Measurements from ENCODE around the gene DLGAP4. TPM values are rescaled to one million over a fixed set of nuclear protein-coding genes. Genes with fewer than 3 reads are reported as not detected.

DLGAP4 gene
- total and polyA plus RNA-seq, 9 of the 15 experiments (the other 6 are each of a cell fraction or from before 2014, with no cell fraction given), result 0.31 to 34.1 (median 4.5) TPM

GRCh38 chr20:36435592-36436541, 129.7 kb downstream of the DLGAP4 start (continued):
- TF ChIP-seq ZNF232 (CRISPR knock-in tag; IDR thresholded peaks at IDR 0.05) (no peak), E2F3 (CRISPR knock-in tag; IDR thresholded peaks at IDR 0.05) (0 out of 2 replicates have a peak, but pooled peaks have one; percentile 36), MTA2 (IDR thresholded peaks at IDR 0.05; ENCODE audit: low read depth) (no peak), HDGF (IDR thresholded peaks at IDR 0.05) (no peak), SRSF3 (IDR thresholded peaks at IDR 0.05; ENCODE audit: insufficient read depth, low read length) (no peak), ZBTB8A (IDR thresholded peaks at IDR 0.05; ENCODE audit: partially characterized antibody) (no peak), ZNF830 (CRISPR knock-in tag; IDR thresholded peaks at IDR 0.05) (no peak), ID3 (CRISPR knock-in tag; IDR thresholded peaks at IDR 0.05) (no peak), ID3 (tag; IDR thresholded peaks at IDR 0.05) (no peak), CHD7 (IDR thresholded peaks at IDR 0.05; ENCODE audit: low read depth, low read length) (no peak), ZFP30 (CRISPR knock-in tag; IDR thresholded peaks at IDR 0.05; ENCODE audit: borderline replicate concordance) (no peak), LARP7 (IDR thresholded peaks at IDR 0.05) (no peak), RBM15 (IDR thresholded peaks at IDR 0.05; ENCODE audit: insufficient read depth, low read length) (no peak)
- TF ChIP-seq, protein P1, sequence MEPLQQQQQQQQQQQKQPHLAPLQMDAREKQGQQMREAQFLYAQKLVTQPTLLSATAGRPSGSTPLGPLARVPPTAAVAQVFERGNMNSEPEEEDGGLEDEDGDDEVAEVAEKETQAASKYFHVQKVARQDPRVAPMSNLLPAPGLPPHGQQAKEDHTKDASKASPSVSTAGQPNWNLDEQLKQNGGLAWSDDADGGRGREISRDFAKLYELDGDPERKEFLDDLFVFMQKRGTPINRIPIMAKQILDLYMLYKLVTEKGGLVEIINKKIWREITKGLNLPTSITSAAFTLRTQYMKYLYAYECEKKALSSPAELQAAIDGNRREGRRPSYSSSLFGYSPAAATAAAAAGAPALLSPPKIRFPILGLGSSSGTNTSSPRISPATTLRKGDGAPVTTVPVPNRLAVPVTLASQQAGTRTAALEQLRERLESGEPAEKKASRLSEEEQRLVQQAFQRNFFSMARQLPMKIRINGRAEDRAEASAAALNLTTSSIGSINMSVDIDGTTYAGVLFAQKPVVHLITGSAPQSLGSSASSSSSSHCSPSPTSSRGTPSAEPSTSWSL (CRISPR knock-in tag; IDR thresholded peaks at IDR 0.05; ENCODE audit: borderline replicate concordance), result no peak

All from K562 (cell line).